C4-2B (cell line): ENCODE measurements around the gene TNRC18.

Experiments used
- CTCF ChIP-seq: fragments of 450-650 bp; conservative IDR thresholded peaks from 2 replicates; pipeline ENCODE4 v1.5.1; 2017; ENCODE audit warnings: mild to moderate bottlenecking
- ZFX ChIP-seq: fragments of 450-650 bp; IDR thresholded peaks from 2 replicates; pipeline ENCODE4 v1.6.1; 2017

- TF ChIP-seq CTCF (no peak), ZFX (no peak)
Observed at GRCh38 chr7:5453566-5454075, 30.0 kb upstream of the TNRC18 start.
